GM21423 (cell line): Measurements from ENCODE around the gene MAP3K13.

Source experiments
- ATAC-seq: cut with Tn5 transposase; IDR thresholded peaks from one replicate; pipeline ENCODE4 v1.9.1; 2021; ENCODE audit warnings: mild to moderate bottlenecking, moderate library complexity; ENCODE audit not compliant: unreplicated experiment

The MAP3K13 gene

DNA sequence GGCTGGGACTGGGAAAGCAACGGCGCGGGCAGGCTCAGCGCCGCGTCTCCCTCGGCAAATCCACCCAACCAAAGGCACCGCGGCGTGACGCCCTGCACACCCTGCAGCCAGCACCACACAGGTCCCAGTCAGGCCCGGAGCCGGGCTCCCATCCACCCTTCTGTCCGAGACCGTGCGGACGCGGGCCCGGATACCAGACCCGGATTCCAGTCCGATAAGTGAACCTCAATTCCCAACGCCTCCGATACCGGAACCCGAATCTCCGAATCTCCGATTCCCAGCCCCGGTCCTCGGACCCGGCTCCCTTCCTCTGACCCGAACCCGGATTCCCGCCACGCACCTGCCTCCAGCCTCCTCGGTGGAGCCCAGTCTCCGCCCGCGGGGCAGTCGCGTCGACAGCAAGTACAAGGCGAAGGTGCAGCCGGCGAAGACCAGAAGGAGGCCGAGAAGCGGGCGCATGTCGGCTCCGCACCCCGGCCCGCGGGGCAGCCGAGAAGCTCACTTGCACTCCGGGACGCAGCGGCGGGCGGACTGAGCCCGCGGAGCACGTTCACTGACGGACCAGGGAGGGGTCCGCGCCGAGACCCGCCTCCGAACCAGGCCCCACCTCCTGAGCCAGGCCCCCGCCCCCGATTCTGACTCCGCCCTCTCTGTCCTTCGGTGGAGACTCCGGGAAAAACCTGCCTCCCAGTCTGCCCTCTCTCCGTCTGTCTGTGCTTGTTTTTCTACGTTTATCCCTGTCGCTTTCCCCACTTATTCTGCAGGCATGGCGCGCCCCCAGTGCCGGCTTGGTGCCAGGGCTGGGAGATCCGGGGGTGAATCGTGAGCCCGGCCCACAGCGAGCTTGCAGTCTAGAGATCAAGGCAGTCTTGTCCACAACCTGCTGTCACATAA lies 135.8 kb downstream of the MAP3K13 start, which contains the start of gene TMEM41A:
Gene TMEM41A (minus strand): TSS at position 533 of the 894 bp plus-strand sequence. CDS start 74 bp downstream, at position 459.
- ATAC-seq = peak; percentile 95

DNA sequence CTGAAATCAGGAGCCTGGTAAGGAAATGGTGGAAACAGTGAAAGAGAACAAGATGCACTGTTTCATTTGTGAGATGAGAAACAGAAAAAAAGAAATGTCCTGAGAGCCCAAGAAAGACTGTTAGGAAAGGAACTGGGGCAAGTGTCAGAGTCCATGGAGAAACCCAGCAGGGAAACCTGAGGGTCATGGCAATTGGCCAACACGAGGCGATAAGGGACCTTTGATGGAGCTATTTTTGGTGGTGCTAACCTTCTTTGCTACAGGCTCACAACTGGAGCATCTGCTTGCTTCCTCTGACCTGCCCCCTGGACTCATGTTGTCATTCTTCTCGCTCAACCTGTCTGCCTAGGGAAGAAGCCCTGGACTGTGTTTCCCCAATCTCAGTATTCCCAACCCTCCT lies 140.1 kb downstream of the MAP3K13 start:
- no peak for ATAC-seq

DNA sequence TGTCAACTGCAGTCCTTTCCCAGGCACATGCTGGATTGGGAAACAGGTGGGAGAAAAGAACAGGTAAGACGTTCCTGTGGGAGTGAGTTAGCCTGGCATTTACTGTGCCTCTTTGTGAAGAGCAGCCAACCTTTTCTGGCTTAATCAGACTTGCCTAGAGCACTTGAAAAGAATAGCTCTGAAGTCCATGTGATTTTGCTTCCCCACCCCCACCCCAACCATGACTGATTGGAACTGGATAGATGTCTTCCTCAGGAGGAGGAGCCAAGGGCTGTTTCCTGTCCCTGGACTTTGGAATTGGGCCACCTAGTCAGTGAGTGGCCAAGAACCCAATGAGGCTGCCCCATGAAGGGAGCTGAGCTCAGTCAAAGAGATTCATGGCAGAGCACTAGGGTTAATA lies 140.6 kb downstream of the MAP3K13 start:
- no peak for ATAC-seq

DNA sequence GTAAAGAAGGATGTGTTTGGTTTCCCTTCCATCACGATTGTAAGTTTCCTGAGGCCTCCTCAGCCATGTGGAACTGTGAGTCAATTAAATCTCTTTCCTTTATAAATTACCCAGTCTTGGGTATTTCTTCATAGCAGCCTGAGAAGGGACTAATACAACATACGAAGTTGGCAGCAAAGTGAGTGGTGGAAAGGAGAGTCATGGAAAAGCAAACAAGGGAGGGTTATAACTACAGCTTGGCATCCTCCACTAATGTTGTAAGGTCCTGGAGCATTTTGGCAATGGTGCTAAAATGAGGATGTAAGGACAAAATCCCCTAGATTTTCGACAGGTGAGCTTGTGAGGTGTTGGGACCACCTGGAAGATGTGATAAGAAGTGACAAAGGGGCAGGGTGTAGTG lies 141.7 kb downstream of the MAP3K13 start:
- ATAC-seq = no peak

DNA sequence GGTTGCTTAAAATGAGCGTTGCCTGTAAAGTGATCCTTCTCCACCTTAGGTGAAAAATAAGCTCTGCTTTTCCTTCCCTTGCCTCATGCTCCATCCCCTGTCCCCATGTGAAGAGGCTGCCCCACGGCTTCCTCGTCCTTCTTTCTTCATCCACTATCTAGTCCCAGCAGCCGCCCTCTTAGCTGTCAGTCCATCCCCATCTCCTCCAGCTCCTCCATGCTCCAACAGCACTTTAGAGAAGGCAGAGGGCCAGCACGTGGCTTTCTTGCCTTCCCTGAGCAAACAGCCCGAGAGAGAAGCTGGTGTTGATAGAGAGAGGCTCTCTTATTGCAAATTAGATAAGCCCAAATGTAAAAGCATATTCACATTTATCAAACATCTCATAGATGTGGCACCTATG lies 144.9 kb downstream of the MAP3K13 start:
- ATAC-seq = no peak

DNA sequence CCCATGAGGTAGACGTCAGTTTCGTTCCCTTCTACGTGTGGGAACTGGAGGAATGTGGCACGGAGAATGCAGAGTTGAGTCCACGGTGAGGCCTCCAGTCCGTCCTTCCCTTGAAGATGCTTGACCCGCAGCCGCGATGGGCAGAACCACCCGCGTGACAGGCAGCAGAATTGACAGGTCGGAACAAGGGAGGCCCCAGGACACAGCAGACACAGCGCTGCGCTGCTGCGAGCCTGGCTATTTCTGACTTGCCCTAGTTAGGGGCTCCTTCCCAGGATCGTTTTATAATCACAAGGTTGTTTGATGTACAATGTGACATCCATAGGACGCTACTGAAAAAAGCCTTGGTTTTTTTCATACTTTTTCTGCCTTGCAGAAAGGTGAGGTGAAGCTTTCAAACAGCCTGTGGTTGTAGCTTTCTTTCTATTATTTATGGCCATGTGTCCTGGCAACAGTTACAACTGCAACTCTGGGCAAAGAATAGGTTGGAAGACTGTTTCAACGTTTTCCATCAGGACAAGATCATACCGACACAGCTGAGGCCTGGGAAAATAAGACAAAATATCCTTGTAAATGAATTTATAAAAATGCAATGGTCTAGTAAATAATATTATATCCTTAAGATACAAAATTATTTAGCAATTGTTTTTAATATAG lies 145.5 kb downstream of the MAP3K13 start:
- ATAC-seq = no peak

DNA sequence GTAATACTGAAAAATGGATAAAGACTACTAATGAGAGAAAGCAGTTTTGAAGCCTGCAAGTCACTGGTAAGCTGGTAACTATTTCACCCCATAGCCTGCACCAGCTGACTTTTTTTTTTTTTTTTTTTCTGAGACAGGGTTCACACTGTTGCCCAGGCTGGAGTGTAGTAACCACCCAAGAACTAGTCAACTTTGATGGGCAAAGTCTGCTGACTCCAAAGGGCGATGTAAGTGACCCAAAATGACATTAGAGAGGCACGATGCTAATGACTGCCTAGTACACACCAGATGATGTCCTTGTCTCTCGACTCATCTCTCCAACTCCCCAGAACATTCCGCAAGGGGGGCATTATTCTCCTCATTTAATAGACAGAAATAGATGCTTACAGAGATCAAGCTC lies 148.8 kb downstream of the MAP3K13 start:
- ATAC-seq = no peak

DNA sequence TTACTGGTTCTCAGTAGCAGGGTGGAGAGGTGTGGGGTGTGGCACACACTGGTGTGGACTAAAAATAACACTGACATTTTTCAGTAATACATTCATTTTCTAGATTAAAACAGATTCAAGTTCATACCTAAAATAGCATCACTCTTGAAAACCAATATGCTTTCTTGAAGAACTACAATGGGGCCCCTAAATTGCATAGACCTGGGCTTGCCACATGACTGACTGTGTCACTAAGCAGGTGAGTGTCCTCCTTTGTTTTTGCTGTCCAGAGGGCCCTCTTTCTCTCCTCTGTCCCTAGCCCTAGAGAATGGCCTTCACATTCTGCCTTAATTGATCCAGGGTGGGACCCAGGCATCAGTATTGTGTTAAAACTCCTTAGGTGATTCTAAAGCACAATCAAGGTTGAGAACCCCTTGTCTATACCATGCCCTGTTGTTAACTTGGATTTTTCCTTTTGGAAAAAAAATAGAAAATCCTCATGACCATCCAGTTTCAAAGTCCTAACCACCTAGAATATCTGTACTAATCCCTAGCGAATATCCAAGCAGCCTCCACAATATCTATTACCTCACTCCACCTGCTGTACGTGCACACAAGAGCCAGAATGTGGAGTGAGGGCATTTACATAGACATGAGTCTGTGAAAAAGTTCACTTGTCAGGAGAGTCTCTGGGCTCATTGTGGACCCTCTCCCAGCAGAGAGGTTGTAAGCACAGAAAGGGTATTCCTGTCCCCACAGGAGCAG lies 154.6 kb downstream of the MAP3K13 start:
- ATAC-seq = no peak

DNA sequence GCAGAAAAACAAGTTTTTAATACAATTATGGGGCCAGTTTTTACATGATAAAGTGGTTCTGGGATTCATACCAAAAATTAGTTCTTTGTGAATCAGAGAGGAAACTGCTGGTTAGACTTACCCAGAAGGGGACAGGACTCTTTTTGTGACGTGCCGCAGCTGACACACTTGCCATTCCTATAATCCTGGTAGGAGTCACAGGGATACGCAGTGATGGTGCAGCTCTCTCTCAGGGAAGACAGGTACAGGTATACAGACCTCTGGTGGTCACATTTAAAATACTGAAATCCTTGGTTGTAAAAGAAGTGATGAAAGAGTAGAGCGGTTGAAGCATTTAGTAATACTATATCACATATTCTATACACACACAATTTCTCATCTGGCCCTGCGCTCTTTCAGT lies 156.1 kb downstream of the MAP3K13 start:
- no peak for ATAC-seq

DNA sequence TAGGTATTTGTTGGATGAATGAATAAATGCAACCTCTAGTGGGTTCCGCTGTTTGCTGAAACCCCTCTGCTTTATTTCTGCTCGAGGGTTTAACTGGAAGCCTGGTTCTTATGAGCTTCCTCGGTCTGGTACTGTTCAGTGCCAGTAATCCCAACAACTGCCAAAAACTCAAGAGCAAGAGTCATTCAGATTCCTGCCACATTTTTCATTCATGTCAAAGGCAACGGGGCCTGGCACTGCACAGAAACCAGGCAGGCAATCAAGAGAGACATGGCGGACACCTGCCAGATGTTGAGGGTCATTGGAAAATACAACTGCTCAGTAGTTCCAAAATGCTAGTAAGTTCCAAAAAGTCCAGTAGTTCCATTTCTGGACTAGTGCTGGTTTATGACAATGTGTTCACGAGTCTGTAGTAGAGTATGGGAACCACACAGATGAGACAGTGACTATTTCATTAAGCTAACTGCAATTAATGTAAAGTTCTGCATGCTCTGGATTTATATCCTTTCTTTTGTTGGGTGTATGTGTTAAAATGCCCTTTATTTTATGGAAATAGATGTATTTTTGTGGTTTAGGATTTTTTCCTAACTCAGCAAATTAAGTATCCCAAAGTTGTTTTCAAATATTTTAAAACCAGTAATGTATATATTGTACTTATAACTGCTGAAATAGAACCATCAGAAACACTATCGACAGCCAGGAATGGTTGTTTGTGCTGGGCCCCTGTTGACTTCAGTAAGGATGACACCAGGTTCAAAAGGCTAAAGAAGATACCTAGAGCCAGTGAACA lies 158.6 kb downstream of the MAP3K13 start:
- ATAC-seq = no peak

DNA sequence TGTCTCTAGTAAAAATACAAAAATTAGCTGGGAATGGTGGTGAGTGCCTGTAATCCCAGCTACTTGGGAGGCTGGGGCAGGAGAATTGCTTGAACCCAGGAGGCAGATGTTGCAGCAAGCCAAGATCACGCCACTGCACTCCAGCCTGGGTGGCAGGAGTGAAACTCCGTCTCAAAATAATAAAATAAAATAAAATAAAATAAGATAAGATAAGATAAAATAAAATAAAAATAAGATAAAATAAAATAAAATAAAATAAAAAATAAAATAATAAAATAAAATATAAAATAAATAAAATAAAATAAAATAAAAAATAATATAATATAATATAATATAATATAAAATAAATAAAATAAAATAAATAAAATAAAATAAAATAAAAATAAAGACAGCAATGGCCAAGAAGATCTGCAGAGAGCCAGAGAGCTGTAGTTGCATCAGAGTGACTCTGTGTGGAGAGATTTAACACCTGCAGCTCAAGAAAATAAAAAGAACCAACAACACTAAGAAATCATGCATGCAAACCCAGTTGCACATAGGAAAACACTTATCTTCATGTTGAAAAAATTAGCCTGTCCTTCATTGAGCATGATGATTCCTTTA lies 163.5 kb downstream of the MAP3K13 start:
- ATAC-seq = no peak

DNA sequence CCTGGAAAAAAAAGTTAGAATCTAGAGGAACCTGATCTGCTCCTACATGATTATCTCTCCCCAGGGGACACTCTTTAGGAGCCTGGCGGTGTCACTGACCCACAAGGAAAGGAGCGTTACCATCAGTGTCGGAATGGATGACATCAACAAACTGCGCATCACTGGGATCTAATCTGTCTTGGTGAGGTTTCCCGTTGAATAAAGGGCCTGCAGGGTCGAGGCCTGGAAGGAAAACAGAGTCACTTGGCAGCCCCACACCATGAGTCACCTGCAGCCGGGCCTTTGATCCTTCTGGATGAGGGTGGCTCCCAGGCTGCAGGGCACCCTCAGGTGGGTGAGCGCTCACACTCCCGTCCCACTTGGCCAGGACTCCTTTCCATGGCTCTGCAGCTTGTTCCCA lies 164.4 kb downstream of the MAP3K13 start:
- ATAC-seq = no peak

DNA sequence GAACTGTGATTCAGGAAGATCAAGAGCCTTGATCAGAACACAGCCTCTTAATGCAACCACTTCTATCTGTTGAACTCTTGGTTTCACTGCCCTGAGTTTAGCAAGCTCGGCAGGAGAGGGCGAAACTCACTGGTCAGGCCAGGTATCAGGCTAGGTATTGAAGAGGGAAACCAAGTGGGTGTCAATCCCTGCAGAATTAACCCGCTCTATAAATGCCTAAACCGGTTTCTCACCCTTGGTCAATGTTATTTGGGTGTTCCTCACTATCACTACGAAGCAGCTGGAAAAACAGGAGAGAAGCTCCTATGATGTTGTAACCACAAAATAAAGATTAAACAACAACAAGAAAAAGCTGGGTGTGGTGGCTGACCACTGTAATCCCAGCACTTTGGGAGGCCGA lies 165.6 kb downstream of the MAP3K13 start:
- no peak for ATAC-seq

DNA sequence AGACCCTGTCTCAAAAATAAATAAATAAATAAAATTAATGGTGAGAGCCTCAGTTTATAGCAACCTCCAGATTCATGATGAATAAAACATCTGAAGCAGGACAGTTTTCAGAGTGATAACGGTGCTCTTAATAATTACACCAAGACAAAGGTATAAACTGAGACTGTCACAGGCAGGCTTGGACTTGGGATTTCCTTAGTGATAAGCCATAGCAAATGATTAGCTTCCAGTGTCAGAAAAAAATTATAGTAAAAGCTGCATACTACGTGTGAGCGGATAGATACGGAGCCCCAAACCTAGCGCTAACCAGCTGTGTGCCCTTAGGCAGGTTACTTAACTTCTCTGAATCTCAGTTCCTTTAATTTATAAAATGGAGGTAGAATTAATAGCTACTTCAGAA lies 167.9 kb downstream of the MAP3K13 start:
- no peak for ATAC-seq

DNA sequence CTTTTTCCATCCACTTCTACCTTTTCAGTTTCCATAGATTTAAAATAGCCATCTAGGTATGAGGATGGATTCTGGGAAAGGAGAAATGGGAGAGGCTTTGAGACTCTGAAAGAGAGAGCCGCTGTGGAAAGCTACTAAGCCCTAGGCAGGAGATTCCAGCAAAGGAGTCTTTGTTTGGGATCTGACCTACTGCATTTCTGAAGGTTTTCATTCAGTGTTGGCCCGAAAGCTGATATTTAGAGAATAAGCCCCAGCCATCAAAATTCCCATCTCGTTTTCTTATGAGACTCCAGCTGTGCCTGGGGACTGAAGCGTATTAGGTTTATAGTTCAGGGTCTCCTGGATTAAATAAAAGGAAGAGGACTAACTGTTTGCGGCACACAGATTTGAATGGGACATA lies 170.0 kb downstream of the MAP3K13 start:
- ATAC-seq = no peak

DNA sequence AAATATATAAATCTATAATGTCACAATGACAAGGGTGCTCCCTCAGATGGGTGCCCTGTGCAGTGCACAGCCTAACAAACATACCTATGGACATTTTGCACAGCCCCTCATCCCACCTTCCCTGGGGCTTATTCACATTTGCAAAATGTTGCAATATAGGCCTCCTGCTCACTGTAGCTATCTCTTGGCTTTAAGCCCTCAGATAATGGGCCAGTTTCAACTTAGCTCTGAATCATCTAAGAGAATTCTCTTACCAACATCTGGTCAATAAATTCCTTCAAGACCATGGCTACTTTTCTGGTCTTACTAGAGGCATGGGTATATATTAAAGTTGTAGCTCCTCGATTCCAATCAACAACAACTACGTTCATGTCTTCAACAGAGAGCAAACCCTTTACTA lies 171.6 kb downstream of the MAP3K13 start:
- no peak for ATAC-seq

DNA sequence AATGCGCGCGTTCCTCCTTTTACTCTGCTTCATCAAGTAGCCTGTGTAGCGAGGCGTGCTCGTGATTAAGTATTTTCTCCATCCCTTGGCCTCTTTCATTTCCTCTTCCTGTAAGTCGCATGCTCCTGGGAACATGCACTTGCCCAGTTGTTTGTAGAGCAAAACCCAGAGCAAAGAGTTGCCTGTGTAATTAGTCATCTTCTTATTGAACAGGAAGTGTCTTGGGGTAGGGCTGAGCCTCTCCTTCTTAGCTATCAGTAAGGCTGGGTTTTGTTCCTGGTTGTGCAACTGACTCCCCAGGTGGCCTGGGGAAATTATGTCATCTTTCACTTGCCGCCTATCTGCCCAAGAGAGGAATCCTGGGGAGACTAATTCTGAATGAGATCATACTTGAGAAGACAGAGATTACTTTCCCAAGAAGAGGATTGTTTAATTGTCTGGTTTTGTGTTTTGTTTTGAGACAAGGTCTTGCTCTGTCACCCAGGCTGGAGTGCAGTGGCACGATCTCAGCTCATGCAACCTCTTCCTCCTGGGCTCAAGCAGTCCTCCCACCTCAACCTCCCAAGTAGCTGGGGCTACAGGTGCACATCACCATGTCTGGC lies 174.5 kb downstream of the MAP3K13 start:
- peak; percentile 99 for ATAC-seq
